GM12878 (cell line): ENCODE results near the gene TOM1L1. TPM values are rescaled to one million over a fixed set of nuclear protein-coding genes. Genes with fewer than 3 reads are reported as not detected.

ENCODE experiments used
- ATAC-seq: fragments of 200-7000 bp; cut with Tn5 transposase; 3 replicates; pipeline ENCODE4 v1.9.1; 2020; ENCODE audit warnings: mild to moderate bottlenecking, moderate library complexity
- BruUV-seq: library from RNA; stranded (reverse); fragments of 400-500 nt; replicated peaks from 2 replicates; lab custom pipeline; 2021; lab: Mats Ljungman, UMichigan
- CTCF ChIA-PET: fragments of 300-600 bp; sonication (Branson Sonifier 250); formaldehyde crosslinking; extraction: SDS; loops from one replicate; lab custom pipeline; 2021; ENCODE audit warnings: inconsistent platforms; lab: Yijun Ruan, JAX
- POLR2A ChIA-PET: fragments of 350-600 bp; formaldehyde crosslinking; extraction: SDS; loops from one replicate; lab custom pipeline; 2021; ENCODE audit warnings: inconsistent platforms; lab: Charles Lee
- RAD21 ChIA-PET: fragments of 300-600 bp; sonication (Branson Sonifier 250); formaldehyde crosslinking; loops from one replicate; lab custom pipeline; 2023; ENCODE audit warnings: antibody characterized with exemption; ENCODE audit not compliant: unreplicated experiment; lab: Charles Lee
- SMC1A ChIA-PET: fragments of 300-600 bp; sonication (Branson Sonifier 250); formaldehyde crosslinking; loops from one replicate; lab custom pipeline; 2023; ENCODE audit not compliant: unreplicated experiment, uncharacterized antibody; lab: Charles Lee
- DNase-seq: peaks from one replicate; pipeline ENCODE4 v3.0.0-alpha.2; 2011; ENCODE audit warnings: low read depth, low spot score
- FAIRE-seq: peaks from 3 replicates; lab custom pipeline; 2011; peaks lifted over from hg19 to GRCh38; lab: Jason Lieb, UNC
- H2AFZ ChIP-seq: 2 replicates; pipeline ENCODE4 v1.6.0; 2011; ENCODE audit warnings: low read depth, low read length, control low read depth; ENCODE audit not compliant: control insufficient read depth
- H3K27ac ChIP-seq: 2 replicates; pipeline ENCODE4 v1.5.1; 2011; ENCODE audit warnings: control low read depth; ENCODE audit not compliant: control insufficient read depth, insufficient read depth
- H3K27me3 ChIP-seq, 2 experiments: replicated peaks in 1 of 2; 2 replicates each; pipeline versions ENCODE4 v1.6.0 to v1.6.1; 2011; ENCODE audit warnings: low read length in 1 of 2; ENCODE audit not compliant: control insufficient read depth in 2 of 2, insufficient read depth in 2 of 2
- H3K36me3 ChIP-seq, 2 experiments: 2 replicates each; pipeline ENCODE4 v1.5.1; 2011; ENCODE audit warnings: low read length in 1 of 2; ENCODE audit not compliant: control insufficient read depth in 2 of 2, insufficient read depth in 2 of 2
- H3K4me1 ChIP-seq: 2 replicates; pipeline ENCODE4 v1.6.1; 2011; ENCODE audit warnings: mild to moderate bottlenecking, low read length, moderate library complexity, mixed read lengths; ENCODE audit not compliant: control insufficient read depth, insufficient read depth
- H3K4me2 ChIP-seq: 2 replicates; pipeline ENCODE4 v1.6.0; 2011; ENCODE audit warnings: control low read depth; ENCODE audit not compliant: control insufficient read depth, insufficient read depth
- H3K4me3 ChIP-seq: fragments of 200-600 bp; sonication (generic); 2 replicates; pipeline ENCODE4 v1.5.1; 2016
- H3K79me2 ChIP-seq: 2 replicates; pipeline ENCODE4 v1.6.0; 2011; ENCODE audit warnings: low read length; ENCODE audit not compliant: control insufficient read depth, insufficient read depth
- H3K9ac ChIP-seq: 2 replicates; pipeline ENCODE4 v1.8.0; 2011; ENCODE audit warnings: low read length, control low read depth, mixed read lengths; ENCODE audit not compliant: control insufficient read depth, insufficient read depth
- H3K9me3 ChIP-seq: replicated peaks from 3 replicates; pipeline ENCODE4 v1.5.1; 2011; ENCODE audit warnings: mild to moderate bottlenecking, low read length; ENCODE audit not compliant: control insufficient read depth, insufficient read depth
- H4K20me1 ChIP-seq: 2 replicates; pipeline ENCODE4 v1.6.0; 2011; ENCODE audit not compliant: control insufficient read depth, insufficient read depth
- BACH1 ChIP-seq: fragments of 450-650 bp; IDR thresholded peaks from 2 replicates; pipeline ENCODE4 v1.6.1; 2017; ENCODE audit warnings: mild to moderate bottlenecking, borderline replicate concordance
- CBX3 ChIP-seq: fragments of 200-600 bp; sonication (generic); IDR thresholded peaks from 2 replicates; pipeline ENCODE4 v1.6.1; 2016; ENCODE audit warnings: low read depth, borderline replicate concordance
- CEBPB ChIP-seq, 2 experiments: fragments of 150-350 bp in 1 of 2; IDR thresholded peaks; 2 replicates each; pipeline ENCODE4 v1.6.1; 2012 to 2014; ENCODE audit warnings: low read depth in 2 of 2, low read length in 2 of 2, borderline replicate concordance in 1 of 2, inconsistent platforms in 1 of 2
- ETV6 ChIP-seq, 2 experiments: fragments of 450-650 bp in 1 of 2; IDR thresholded peaks in 1 of 2; conservative IDR thresholded peaks in 1 of 2; 2 replicates each; pipeline ENCODE4 v1.6.1; 2014; ENCODE audit warnings: antibody characterized with exemption in 1 of 2, borderline replicate concordance in 1 of 2, low read depth in 1 of 2, mild to moderate bottlenecking in 1 of 2, moderate library complexity in 1 of 2
- GABPA ChIP-seq: IDR thresholded peaks from 2 replicates; pipeline ENCODE4 v1.6.1; 2014; ENCODE audit warnings: antibody characterized with exemption, low read depth, mild to moderate bottlenecking, inconsistent platforms
- HCFC1 ChIP-seq: fragments of 150-350 bp; IDR thresholded peaks from 2 replicates; pipeline ENCODE4 v1.6.1; 2014; ENCODE audit warnings: low read length
- HDAC6 ChIP-seq: fragments of 200-600 bp; sonication (generic); IDR thresholded peaks from one replicate; pipeline ENCODE4 v1.8.0; 2017; ENCODE audit warnings: antibody characterized with exemption; ENCODE audit not compliant: unreplicated experiment
- HDGF ChIP-seq: fragments of 450-650 bp; IDR thresholded peaks from 2 replicates; pipeline ENCODE4 v1.6.1; 2016; ENCODE audit warnings: antibody characterized with exemption
- KLF5 ChIP-seq: fragments of 450-650 bp; IDR thresholded peaks from 2 replicates; pipeline ENCODE4 v1.6.1; 2014; ENCODE audit warnings: mild to moderate bottlenecking; ENCODE audit not compliant: partially characterized antibody
- NRF1 ChIP-seq: conservative IDR thresholded peaks from 2 replicates; pipeline ENCODE4 v1.6.1; 2011; ENCODE audit warnings: mild to moderate bottlenecking, low read depth, low read length, improper control_type of control experiment
- RAD51 ChIP-seq: fragments of 450-650 bp; IDR thresholded peaks from 2 replicates; pipeline ENCODE4 v1.6.1; 2016; ENCODE audit warnings: moderate library complexity, mild to moderate bottlenecking, inconsistent platforms
- TARDBP ChIP-seq: IDR thresholded peaks from 2 replicates; pipeline ENCODE4 v1.6.1; 2016; ENCODE audit warnings: borderline replicate concordance
- TCF7 ChIP-seq: IDR thresholded peaks from 2 replicates; pipeline ENCODE4 v1.6.1; 2014; ENCODE audit warnings: antibody characterized with exemption, borderline replicate concordance
- YBX1 ChIP-seq: fragments of 450-650 bp; IDR thresholded peaks from 2 replicates; pipeline ENCODE4 v1.6.1; 2016; ENCODE audit warnings: antibody characterized with exemption
- ZNF24 ChIP-seq: fragments of 450-650 bp; IDR thresholded peaks from 2 replicates; pipeline ENCODE4 v1.6.1; 2017; ENCODE audit warnings: antibody characterized with exemption, mild to moderate bottlenecking
- WGBS: methylation state at CpG from one replicate; pipeline ENCODE4 v1.1.6; 2016; ENCODE audit warnings: low lambda C conversion rate; ENCODE audit not compliant: insufficient replicate concordance, insufficient coverage; ENCODE audit errors: missing lambda C conversion rate; 5-methylcytosine and 5-hydroxymethylcytosine counted together
- in situ Hi-C: fragments of 300-500 bp; cut with MboI; formaldehyde crosslinking; loops from 9 replicates; pipeline ENCODE4 v1.14.3; 2018; ENCODE audit warnings: mixed read lengths
- intact Hi-C: fragments of 100-400 bp; cut with micrococcal nuclease; formaldehyde crosslinking; loops from one replicate; pipeline ENCODE4 v1.14.2; 2022; ENCODE audit not compliant: unreplicated experiment
- polyA plus RNA-seq, 11 experiments: library from polyadenylated mRNA; depleted of rRNA in 4 of 11; unstranded in 6 of 11; stranded (reverse) in 5 of 11; fragments of >200 nt; fragmentation: Nextera tagmentation in 4 of 11; fragmentation: Illumina TruSeq in 1 of 11; extraction: Ambion mirVana in 4 of 11; extraction: Trizol in 1 of 11; gene quantifications; 1 replicate in 1 of 11; 2 replicates in 10 of 11; pipeline versions ENCODE4 v1.2.1 to v1.2.3, GENCODE V29; 2011 to 2016; ENCODE audit warnings: inconsistent platforms in 2 of 11, missing spikeins in 2 of 11, low read depth in 1 of 11
- total RNA-seq, 4 experiments: library from RNA; depleted of rRNA in 3 of 4; stranded (reverse); fragments of >200 nt in 3 of 4; fragmentation: Illumina TruSeq in 1 of 4; extraction: Trizol in 1 of 4; gene quantifications; 2 replicates each; pipeline versions ENCODE4 v1.2.1 to v1.2.3, GENCODE V29; 2013 to 2021
- TF ChIP-seq, protein P1 (sequence below): IDR thresholded peaks from 2 replicates; pipeline ENCODE4 v1.6.1; 2012; ENCODE audit warnings: mild to moderate bottlenecking, low read depth, low read length
- TF ChIP-seq, protein P2 (sequence below): fragments of 150-350 bp; IDR thresholded peaks from 2 replicates; pipeline ENCODE4 v1.6.1; 2016; ENCODE audit warnings: low read depth, low read length

Gene TOM1L1
- total and polyA plus RNA-seq, 10 of the 15 experiments (the other 5 are each of a cell fraction or from before 2014, with no cell fraction given) = 1.9 to 8.8 (median 2.5) TPM

DNA sequence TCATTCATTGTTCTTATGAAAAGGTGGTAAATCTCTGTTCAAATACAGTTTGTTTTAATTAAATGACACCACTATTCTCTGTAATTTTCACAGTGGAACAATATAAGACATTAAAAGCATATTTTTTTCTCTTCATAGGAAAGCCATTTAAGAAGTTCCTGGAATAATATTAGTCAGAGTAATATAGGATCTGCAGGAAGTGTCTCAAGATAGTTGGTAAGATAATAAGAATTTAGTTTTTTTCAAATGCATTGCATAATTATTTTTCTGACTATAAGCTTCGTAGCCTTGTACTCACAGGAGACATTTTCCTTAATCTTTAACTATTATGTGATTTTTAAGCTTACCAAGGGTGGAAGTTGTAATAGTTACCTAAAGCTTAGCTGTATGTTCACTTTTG lies 84.8 kb downstream of the TOM1L1 start:
- no peak overlapping the region for H3K9ac ChIP-seq
- no peaks in the 10 kb centered on the region for H3K27me3 ChIP-seq
- H2AFZ ChIP-seq = no peak overlapping the region
- H3K4me3 ChIP-seq = no peak overlapping the region
- H3K4me1 ChIP-seq = no peaks in the 10 kb centered on the region
- DNase-seq (no peak), FAIRE-seq (no peak), ATAC-seq (no peak)
- no TSS peak for BruUV-seq
- H3K9me3 ChIP-seq = peaks cover 3% of the 10 kb centered on the region; the same call in 1 of the 3 replicates
- POLR2A ChIA-PET = interaction anchor here (1.8 kb wide), 1 partner anchor 11 kb away, joined by 4 read pairs; no protein-coding TSS in a partner anchor
- in situ Hi-C loops = no loop called here
- SMC1A ChIA-PET = interaction anchor here (1.1 to 2.8 kb wide), 6 partner anchors 8 to 617 kb away, joined by 3 to 9 read pairs (median 4); partner anchors contain the start of genes COX11 and STXBP4
- no peaks in the 10 kb centered on the region for H3K79me2 ChIP-seq
- intact Hi-C loops = no loop called here
- 95% methylated on average over 1 of the region's 1 CpG for whole genome bisulfite sequencing
- H4K20me1 ChIP-seq = no peaks in the 10 kb centered on the region
- H3K27ac ChIP-seq = no peak overlapping the region
- RAD21 ChIA-PET = interaction anchor here (1.5 kb wide), 1 partner anchor 366 kb away, joined by 3 read pairs; no protein-coding TSS in a partner anchor
- H3K4me2 ChIP-seq = no peak overlapping the region
- TF ChIP-seq ETV6 (conservative IDR thresholded peaks at IDR 0.05 in 1 of 2, IDR thresholded peaks at IDR 0.05 in 1 of 2; ENCODE audit: borderline replicate concordance in 1 of 2, low read depth in 1 of 2) = no peak
- no peak for TF ChIP-seq ZNF24
- TF ChIP-seq KLF5 = no peak
- TF ChIP-seq HDAC6 = no peak
- TF ChIP-seq TCF7 = no peak
- TF ChIP-seq, protein P1, sequence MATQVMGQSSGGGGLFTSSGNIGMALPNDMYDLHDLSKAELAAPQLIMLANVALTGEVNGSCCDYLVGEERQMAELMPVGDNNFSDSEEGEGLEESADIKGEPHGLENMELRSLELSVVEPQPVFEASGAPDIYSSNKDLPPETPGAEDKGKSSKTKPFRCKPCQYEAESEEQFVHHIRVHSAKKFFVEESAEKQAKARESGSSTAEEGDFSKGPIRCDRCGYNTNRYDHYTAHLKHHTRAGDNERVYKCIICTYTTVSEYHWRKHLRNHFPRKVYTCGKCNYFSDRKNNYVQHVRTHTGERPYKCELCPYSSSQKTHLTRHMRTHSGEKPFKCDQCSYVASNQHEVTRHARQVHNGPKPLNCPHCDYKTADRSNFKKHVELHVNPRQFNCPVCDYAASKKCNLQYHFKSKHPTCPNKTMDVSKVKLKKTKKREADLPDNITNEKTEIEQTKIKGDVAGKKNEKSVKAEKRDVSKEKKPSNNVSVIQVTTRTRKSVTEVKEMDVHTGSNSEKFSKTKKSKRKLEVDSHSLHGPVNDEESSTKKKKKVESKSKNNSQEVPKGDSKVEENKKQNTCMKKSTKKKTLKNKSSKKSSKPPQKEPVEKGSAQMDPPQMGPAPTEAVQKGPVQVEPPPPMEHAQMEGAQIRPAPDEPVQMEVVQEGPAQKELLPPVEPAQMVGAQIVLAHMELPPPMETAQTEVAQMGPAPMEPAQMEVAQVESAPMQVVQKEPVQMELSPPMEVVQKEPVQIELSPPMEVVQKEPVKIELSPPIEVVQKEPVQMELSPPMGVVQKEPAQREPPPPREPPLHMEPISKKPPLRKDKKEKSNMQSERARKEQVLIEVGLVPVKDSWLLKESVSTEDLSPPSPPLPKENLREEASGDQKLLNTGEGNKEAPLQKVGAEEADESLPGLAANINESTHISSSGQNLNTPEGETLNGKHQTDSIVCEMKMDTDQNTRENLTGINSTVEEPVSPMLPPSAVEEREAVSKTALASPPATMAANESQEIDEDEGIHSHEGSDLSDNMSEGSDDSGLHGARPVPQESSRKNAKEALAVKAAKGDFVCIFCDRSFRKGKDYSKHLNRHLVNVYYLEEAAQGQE = no peak
- no peak for TF ChIP-seq CEBPB (IDR thresholded peaks at IDR 0.05; ENCODE audit: borderline replicate concordance in 1 of 2, low read depth in 2 of 2, low read length in 2 of 2)
- TF ChIP-seq YBX1 = no peak
- TF ChIP-seq CBX3 = no peak
- no peak for TF ChIP-seq NRF1
- no peak for TF ChIP-seq RAD51
- no peak for TF ChIP-seq TARDBP
- TF ChIP-seq, protein P2, sequence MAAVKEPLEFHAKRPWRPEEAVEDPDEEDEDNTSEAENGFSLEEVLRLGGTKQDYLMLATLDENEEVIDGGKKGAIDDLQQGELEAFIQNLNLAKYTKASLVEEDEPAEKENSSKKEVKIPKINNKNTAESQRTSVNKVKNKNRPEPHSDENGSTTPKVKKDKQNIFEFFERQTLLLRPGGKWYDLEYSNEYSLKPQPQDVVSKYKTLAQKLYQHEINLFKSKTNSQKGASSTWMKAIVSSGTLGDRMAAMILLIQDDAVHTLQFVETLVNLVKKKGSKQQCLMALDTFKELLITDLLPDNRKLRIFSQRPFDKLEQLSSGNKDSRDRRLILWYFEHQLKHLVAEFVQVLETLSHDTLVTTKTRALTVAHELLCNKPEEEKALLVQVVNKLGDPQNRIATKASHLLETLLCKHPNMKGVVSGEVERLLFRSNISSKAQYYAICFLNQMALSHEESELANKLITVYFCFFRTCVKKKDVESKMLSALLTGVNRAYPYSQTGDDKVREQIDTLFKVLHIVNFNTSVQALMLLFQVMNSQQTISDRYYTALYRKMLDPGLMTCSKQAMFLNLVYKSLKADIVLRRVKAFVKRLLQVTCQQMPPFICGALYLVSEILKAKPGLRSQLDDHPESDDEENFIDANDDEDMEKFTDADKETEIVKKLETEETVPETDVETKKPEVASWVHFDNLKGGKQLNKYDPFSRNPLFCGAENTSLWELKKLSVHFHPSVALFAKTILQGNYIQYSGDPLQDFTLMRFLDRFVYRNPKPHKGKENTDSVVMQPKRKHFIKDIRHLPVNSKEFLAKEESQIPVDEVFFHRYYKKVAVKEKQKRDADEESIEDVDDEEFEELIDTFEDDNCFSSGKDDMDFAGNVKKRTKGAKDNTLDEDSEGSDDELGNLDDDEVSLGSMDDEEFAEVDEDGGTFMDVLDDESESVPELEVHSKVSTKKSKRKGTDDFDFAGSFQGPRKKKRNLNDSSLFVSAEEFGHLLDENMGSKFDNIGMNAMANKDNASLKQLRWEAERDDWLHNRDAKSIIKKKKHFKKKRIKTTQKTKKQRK = no peak
- TF ChIP-seq BACH1 = no peak
- no peak for TF ChIP-seq HDGF
- no peak for TF ChIP-seq HCFC1
- TF ChIP-seq GABPA = no peak
- CTCF ChIA-PET = interaction anchor here (1.0 to 1.8 kb wide), 4 partner anchors 8 to 370 kb away, joined by 3 to 6 read pairs (median 4); no protein-coding TSS in a partner anchor
- no peaks in the 10 kb centered on the region for H3K36me3 ChIP-seq
